Hepatocyte (in vitro differentiated cells): ENCODE data around the gene SYNJ2. TPM values are rescaled to one million over a fixed set of nuclear protein-coding genes. Genes with fewer than 3 reads are reported as not detected.

Experiments
- DNase-seq: peaks from one replicate; pipeline ENCODE4 v3.0.0-alpha.2; 2016; ENCODE audit warnings: low spot score
- H2AFZ ChIP-seq: fragments of 200-600 bp; sonication (generic); 2 replicates; pipeline ENCODE4 v1.6.0; 2016; ENCODE audit warnings: antibody characterized with exemption, mild to moderate bottlenecking
- H3K27ac ChIP-seq: fragments of 200-600 bp; sonication (generic); 2 replicates; pipeline ENCODE4 v1.5.1; 2016; ENCODE audit warnings: mild to moderate bottlenecking
- H3K27me3 ChIP-seq: fragments of 200-600 bp; sonication (generic); 2 replicates; pipeline ENCODE4 v1.6.1; 2016
- H3K36me3 ChIP-seq: fragments of 200-600 bp; sonication (generic); replicated peaks from 2 replicates; pipeline ENCODE4 v1.5.1; 2016; ENCODE audit warnings: low read depth; ENCODE audit not compliant: insufficient read depth
- H3K4me1 ChIP-seq: fragments of 200-600 bp; sonication (generic); 2 replicates; pipeline ENCODE4 v1.5.1; 2016; ENCODE audit warnings: mild to moderate bottlenecking, moderate library complexity; ENCODE audit not compliant: insufficient read depth
- H3K4me2 ChIP-seq: fragments of 200-600 bp; sonication (generic); 2 replicates; pipeline ENCODE4 v1.6.0; 2016
- H3K4me3 ChIP-seq: fragments of 200-600 bp; sonication (generic); 2 replicates; pipeline ENCODE4 v1.5.1; 2016; ENCODE audit warnings: mild to moderate bottlenecking
- H3K79me2 ChIP-seq: fragments of 200-600 bp; sonication (generic); 2 replicates; pipeline ENCODE4 v1.6.0; 2017; ENCODE audit warnings: mild to moderate bottlenecking
- H3K9me2 ChIP-seq: fragments of 200-600 bp; sonication (generic); replicated peaks from 2 replicates; pipeline ENCODE4 v1.6.0; 2017; ENCODE audit warnings: mild to moderate bottlenecking; ENCODE audit not compliant: insufficient read depth
- H3K9me3 ChIP-seq: fragments of 200-600 bp; sonication (generic); 2 replicates; pipeline ENCODE4 v1.5.1; 2016; ENCODE audit warnings: low read depth, mild to moderate bottlenecking
- H4K20me1 ChIP-seq: fragments of 200-600 bp; sonication (generic); 2 replicates; pipeline ENCODE4 v1.6.0; 2016; ENCODE audit warnings: mild to moderate bottlenecking; ENCODE audit not compliant: insufficient read depth, poor library complexity, severe bottlenecking
- EZH2 ChIP-seq: fragments of 200-600 bp; sonication (generic); IDR thresholded peaks from 2 replicates; pipeline ENCODE4 v1.6.1; 2016; ENCODE audit warnings: antibody characterized with exemption, mild to moderate bottlenecking, borderline replicate concordance
- EZH2phosphoT487 ChIP-seq: fragments of 200-600 bp; sonication (generic); IDR thresholded peaks from one replicate; pipeline ENCODE4 v1.6.1; 2018; ENCODE audit warnings: antibody characterized with exemption, mild to moderate bottlenecking, low read depth, moderate library complexity; ENCODE audit not compliant: unreplicated experiment, severe bottlenecking
- WGBS: methylation state at CpG from one replicate; pipeline ENCODE4 v1.1.6; 2016; ENCODE audit warnings: low lambda C conversion rate; ENCODE audit errors: missing lambda C conversion rate; 5-methylcytosine and 5-hydroxymethylcytosine counted together
- polyA plus RNA-seq: library from polyadenylated mRNA; unstranded; fragments of >200 nt; fragmentation: Nextera tagmentation; extraction: Ambion mirVana; gene quantifications from 2 replicates; pipeline ENCODE4 v1.2.1, GENCODE V29; 2016
- total RNA-seq: library from RNA; depleted of rRNA; stranded (reverse); fragments of >200 nt; gene quantifications from 2 replicates; pipeline ENCODE4 v1.2.3, GENCODE V29; 2014
- TF ChIP-seq, protein P1 (sequence below): fragments of 200-600 bp; sonication (generic); IDR thresholded peaks from 2 replicates; pipeline ENCODE4 v1.5.1; 2016; ENCODE audit warnings: antibody characterized with exemption, mild to moderate bottlenecking; ENCODE audit not compliant: poor library complexity

The SYNJ2 gene
- total and polyA plus RNA-seq, 2 experiments from 2014 or later = 15.4 to 21.4 TPM

DNA sequence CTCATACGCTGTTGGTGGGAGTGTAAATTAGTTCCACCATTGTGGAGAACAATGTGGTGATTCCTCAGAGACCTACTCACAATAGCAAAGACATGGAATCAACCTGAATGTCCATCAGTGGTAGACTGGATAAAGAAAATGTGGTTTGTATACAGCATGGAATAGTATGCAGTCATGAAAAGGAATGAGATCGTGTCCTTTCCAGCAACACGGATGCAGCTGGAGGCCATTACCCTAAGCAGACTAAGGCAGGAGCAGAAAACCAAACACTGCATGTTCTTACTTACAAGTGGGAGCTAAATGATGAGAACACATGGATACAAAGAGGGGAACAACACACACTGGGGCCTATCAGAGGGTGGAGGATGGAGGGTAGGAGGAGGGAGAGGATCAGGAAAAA lies 54.6 kb downstream of the SYNJ2 start:
- peaks cover 44% of the 10 kb centered on the region for H3K4me1 ChIP-seq
- H2AFZ ChIP-seq = no peak overlapping the region
- H4K20me1 ChIP-seq = no peaks in the 10 kb centered on the region
- WGBS = 89% methylated on average over 3 of the region's 3 CpGs
- peaks cover 23% of the 10 kb centered on the region for H3K79me2 ChIP-seq
- no peaks in the 10 kb centered on the region for H3K9me3 ChIP-seq
- no peak overlapping the region for H3K4me2 ChIP-seq
- TF ChIP-seq EZH2phosphoT487 (no peak), EZH2 (no peak)
- TF ChIP-seq, protein P1, sequence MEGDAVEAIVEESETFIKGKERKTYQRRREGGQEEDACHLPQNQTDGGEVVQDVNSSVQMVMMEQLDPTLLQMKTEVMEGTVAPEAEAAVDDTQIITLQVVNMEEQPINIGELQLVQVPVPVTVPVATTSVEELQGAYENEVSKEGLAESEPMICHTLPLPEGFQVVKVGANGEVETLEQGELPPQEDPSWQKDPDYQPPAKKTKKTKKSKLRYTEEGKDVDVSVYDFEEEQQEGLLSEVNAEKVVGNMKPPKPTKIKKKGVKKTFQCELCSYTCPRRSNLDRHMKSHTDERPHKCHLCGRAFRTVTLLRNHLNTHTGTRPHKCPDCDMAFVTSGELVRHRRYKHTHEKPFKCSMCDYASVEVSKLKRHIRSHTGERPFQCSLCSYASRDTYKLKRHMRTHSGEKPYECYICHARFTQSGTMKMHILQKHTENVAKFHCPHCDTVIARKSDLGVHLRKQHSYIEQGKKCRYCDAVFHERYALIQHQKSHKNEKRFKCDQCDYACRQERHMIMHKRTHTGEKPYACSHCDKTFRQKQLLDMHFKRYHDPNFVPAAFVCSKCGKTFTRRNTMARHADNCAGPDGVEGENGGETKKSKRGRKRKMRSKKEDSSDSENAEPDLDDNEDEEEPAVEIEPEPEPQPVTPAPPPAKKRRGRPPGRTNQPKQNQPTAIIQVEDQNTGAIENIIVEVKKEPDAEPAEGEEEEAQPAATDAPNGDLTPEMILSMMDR = no peak
- H3K36me3 ChIP-seq = no peaks in the 10 kb centered on the region
- H3K27ac ChIP-seq = peak overlapping the region; percentile 88
- no peak for DNase-seq
- H3K4me3 ChIP-seq = no peak overlapping the region
- H3K9me2 ChIP-seq = no peaks in the 10 kb centered on the region
- H3K27me3 ChIP-seq = no peaks in the 10 kb centered on the region

DNA sequence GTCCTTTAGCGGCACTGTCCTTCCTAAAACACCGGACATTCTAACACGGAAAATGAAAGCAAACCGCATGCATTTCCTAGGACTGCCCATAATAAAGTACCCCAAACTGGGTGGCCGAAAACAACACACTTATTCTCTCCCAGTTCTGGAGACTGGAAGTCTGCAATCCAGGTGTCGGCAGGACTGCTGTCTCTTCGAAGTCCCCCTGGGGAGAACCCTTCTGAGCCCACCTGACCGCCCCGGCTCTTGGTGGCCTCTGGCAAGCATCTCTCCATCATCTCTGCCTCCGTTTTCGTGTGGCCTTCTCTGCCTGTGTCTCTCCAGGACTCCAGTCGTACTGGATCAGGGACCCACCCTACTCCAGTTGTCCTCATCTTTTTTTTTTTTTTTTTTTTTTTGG lies 55.4 kb downstream of the SYNJ2 start:
- no peaks in the 10 kb centered on the region for H3K27me3 ChIP-seq
- no peak overlapping the region for H3K27ac ChIP-seq
- H4K20me1 ChIP-seq = no peaks in the 10 kb centered on the region
- no peaks in the 10 kb centered on the region for H3K9me3 ChIP-seq
- no peak for DNase-seq
- H3K79me2 ChIP-seq = peaks cover 23% of the 10 kb centered on the region
- H3K9me2 ChIP-seq = no peaks in the 10 kb centered on the region
- peaks cover 44% of the 10 kb centered on the region for H3K4me1 ChIP-seq
- no peaks in the 10 kb centered on the region for H3K36me3 ChIP-seq
- no peak for TF ChIP-seq EZH2
- no peak overlapping the region for H3K4me2 ChIP-seq
- H3K4me3 ChIP-seq = no peak overlapping the region
- H2AFZ ChIP-seq = no peak overlapping the region
- 95% methylated on average over 12 of the region's 12 CpGs for WGBS

DNA sequence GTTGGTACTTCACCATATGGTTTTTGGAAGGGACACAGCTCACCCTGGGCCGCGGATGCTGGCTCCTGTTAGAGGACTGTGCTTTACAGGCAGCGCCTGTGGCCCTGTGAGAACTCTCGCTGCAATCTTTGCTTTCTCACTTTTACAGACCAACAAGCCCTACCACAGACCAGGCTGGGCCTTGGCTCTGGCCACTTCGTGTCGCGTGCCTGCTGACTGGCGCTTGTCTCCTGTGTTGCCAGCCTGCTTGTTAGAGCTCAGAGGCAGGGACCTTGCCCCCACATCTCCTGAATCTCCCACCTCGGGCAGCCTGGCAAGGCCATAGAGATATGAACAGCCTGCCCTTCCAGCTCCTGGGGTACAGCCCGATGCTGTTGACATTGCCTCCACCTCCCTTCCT lies 56.1 kb downstream of the SYNJ2 start:
- H4K20me1 ChIP-seq = no peaks in the 10 kb centered on the region
- DNase-seq = peak; percentile 5
- peaks cover 49% of the 10 kb centered on the region for H3K4me1 ChIP-seq
- no peaks in the 10 kb centered on the region for H3K9me2 ChIP-seq
- H3K36me3 ChIP-seq = no peaks in the 10 kb centered on the region
- no peaks in the 10 kb centered on the region for H3K27me3 ChIP-seq
- H3K9me3 ChIP-seq = no peaks in the 10 kb centered on the region
- peaks cover 23% of the 10 kb centered on the region for H3K79me2 ChIP-seq
- whole genome bisulfite sequencing = 92% methylated on average over 10 of the region's 10 CpGs
- H3K4me3 ChIP-seq = no peak overlapping the region
- no peak overlapping the region for H3K27ac ChIP-seq
- TF ChIP-seq, protein P1 = no peak
- H3K4me2 ChIP-seq = no peak overlapping the region
- no peak overlapping the region for H2AFZ ChIP-seq

DNA sequence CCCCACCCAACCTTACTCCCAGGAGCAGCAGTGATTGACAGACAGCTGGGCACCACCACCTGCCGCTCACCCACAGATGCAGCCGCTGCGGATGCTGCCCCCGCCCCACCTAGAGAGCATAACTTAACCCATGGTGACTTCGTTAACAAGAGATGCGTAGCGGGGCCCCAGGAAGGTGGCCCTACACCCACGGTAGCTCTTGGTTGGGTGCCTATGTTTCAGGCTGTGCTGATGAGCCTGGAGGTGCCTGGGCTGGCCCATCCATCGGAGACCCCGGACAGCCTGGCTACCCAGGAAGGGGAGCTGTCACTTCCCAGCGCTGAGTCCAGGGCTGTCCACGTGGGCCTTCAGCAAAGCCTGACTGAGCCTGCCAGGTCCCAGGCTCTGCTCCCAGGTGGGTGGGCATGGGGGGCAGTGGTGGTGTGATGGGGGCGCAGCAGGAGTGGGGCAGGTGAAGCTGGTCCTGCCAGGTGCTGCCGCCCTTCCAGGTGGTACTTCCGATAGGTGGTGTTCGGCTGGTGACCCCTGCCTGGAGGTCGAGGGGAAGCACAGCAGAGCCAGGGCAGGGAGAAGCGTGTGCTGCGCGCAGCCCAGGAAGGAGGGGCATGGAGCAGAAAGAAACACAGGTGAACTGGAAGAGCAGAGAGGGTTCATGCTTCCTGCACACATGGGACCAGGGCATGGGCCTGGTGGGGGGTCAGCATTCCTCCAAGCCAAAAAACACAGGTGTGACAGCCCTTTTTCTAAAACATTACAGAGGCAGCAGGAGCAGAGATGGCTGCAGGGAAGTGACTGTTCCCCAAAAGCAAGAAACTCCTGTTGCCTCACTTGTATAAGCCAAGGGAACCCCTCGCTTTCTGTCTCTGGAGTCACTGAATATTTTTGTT lies 56.9 kb downstream of the SYNJ2 start:
- H3K36me3 ChIP-seq = no peaks in the 10 kb centered on the region
- no peaks in the 10 kb centered on the region for H3K27me3 ChIP-seq
- H3K4me2 ChIP-seq = no peak overlapping the region
- no peak overlapping the region for H3K4me3 ChIP-seq
- 93% methylated on average over 21 of the region's 21 CpGs for WGBS
- H3K4me1 ChIP-seq = peaks cover 55% of the 10 kb centered on the region
- DNase-seq = peak; percentile 3
- no peaks in the 10 kb centered on the region for H4K20me1 ChIP-seq
- peak overlapping the region; percentile 83 for H3K27ac ChIP-seq
- H3K9me3 ChIP-seq = no peaks in the 10 kb centered on the region
- H3K9me2 ChIP-seq = no peaks in the 10 kb centered on the region
- no peak overlapping the region for H2AFZ ChIP-seq
- peaks cover 23% of the 10 kb centered on the region for H3K79me2 ChIP-seq
- TF ChIP-seq EZH2 = no peak
- no peak for TF ChIP-seq EZH2phosphoT487
